H1 (cell line): ENCODE data around the gene PIAS4. TPM values are rescaled to one million over a fixed set of nuclear protein-coding genes. Genes with fewer than 3 reads are reported as not detected.

ENCODE experiments used
- BRCA1 ChIP-seq: IDR thresholded peaks from 2 replicates; pipeline ENCODE4 v1.6.1; 2012; ENCODE audit warnings: low read depth, low read length, improper control_type of control experiment
- CHD2 ChIP-seq: IDR thresholded peaks from 2 replicates; pipeline ENCODE4 v1.6.1; 2012; ENCODE audit warnings: low read length, improper control_type of control experiment
- FOSL1 ChIP-seq: IDR thresholded peaks from 2 replicates; pipeline ENCODE4 v1.6.1; 2011; ENCODE audit warnings: mild to moderate bottlenecking, low read depth, low read length, moderate library complexity; ENCODE audit not compliant: insufficient read depth
- SP1 ChIP-seq: IDR thresholded peaks from 2 replicates; pipeline ENCODE4 v1.6.1; 2011; ENCODE audit warnings: low read depth, low read length
- SP2 ChIP-seq: IDR thresholded peaks from 2 replicates; pipeline ENCODE4 v1.6.1; 2012; ENCODE audit warnings: mild to moderate bottlenecking, low read length, inconsistent platforms
- TBP ChIP-seq: IDR thresholded peaks from 2 replicates; pipeline ENCODE4 v1.6.1; 2011; ENCODE audit warnings: low read depth, low read length, improper control_type of control experiment
- polyA plus RNA-seq, 7 experiments: library from polyadenylated mRNA; depleted of rRNA in 3 of 7; stranded (reverse) in 5 of 7; unstranded in 2 of 7; fragments of >200 nt in 5 of 7; fragments of 200-250 nt in 2 of 7; gene quantifications; 1 replicate in 5 of 7; 2 replicates in 1 of 7; 4 replicates in 1 of 7; pipeline versions ENCODE4 v1.2.1 to v1.2.3, GENCODE V29; 2011 to 2013; ENCODE audit warnings: missing spikeins in 2 of 7, mixed read lengths in 2 of 7
- total RNA-seq: library from RNA; stranded (reverse); fragmentation: NEBNext Ultra II Directional; extraction: Animal tissue kit (Norgen Biotek cat#: 25700); gene quantifications from 2 replicates; pipeline ENCODE4 v1.2.1, GENCODE V29; 2021
- TF ChIP-seq, protein P1 (sequence below): fragments of 300-600 bp; sonication (generic); IDR thresholded peaks from 2 replicates; pipeline ENCODE4 v1.7.1; 2012; ENCODE audit warnings: low read length, moderate library complexity, mild to moderate bottlenecking, inconsistent platforms; ENCODE audit not compliant: insufficient replicate concordance
- TF ChIP-seq, protein P2 (sequence below): IDR thresholded peaks from 2 replicates; pipeline ENCODE4 v1.6.1; 2011; ENCODE audit warnings: low read length, improper control_type of control experiment

PIAS4 gene
- total and polyA plus RNA-seq, 2 of the 8 experiments (the other 6 are each of a cell fraction or from before 2014, with no cell fraction given): 30.2 to 51.4 TPM

DNA sequence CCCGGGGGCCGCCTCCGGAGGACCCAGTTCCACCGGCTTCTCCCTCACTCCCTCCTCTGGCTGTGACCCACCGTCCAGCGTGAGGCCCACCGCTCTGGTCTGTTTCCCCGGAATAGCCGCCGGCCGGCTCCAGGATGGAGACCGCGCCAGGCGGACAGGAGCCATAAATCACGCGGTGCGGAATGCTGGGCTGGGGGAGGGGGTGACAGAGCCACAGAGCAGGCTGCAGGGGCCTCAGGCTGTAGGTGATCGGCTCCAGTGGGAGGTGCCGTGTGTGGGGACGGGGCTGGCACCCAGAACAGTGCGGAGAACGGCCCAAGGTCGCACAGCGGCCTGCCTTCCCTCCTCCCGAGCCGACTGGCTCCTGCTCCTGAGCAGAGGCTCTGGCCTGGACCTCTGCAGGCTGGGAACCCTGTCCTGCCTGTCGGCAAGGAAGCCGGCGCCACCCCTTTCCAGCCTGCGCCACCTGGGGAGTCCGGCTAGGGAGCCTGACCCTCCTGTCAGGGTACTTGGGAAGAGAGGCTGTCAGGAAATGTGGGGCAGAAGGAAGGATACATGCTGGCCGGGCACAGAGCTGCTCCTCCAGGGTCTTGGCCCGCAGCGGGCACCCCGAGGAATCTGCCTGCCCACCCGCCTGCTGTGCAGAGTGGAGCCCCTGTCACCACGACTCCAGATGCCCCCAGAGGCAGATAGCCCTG, 8.3 kb downstream of the PIAS4 start (continued):
- TF ChIP-seq, protein P1, sequence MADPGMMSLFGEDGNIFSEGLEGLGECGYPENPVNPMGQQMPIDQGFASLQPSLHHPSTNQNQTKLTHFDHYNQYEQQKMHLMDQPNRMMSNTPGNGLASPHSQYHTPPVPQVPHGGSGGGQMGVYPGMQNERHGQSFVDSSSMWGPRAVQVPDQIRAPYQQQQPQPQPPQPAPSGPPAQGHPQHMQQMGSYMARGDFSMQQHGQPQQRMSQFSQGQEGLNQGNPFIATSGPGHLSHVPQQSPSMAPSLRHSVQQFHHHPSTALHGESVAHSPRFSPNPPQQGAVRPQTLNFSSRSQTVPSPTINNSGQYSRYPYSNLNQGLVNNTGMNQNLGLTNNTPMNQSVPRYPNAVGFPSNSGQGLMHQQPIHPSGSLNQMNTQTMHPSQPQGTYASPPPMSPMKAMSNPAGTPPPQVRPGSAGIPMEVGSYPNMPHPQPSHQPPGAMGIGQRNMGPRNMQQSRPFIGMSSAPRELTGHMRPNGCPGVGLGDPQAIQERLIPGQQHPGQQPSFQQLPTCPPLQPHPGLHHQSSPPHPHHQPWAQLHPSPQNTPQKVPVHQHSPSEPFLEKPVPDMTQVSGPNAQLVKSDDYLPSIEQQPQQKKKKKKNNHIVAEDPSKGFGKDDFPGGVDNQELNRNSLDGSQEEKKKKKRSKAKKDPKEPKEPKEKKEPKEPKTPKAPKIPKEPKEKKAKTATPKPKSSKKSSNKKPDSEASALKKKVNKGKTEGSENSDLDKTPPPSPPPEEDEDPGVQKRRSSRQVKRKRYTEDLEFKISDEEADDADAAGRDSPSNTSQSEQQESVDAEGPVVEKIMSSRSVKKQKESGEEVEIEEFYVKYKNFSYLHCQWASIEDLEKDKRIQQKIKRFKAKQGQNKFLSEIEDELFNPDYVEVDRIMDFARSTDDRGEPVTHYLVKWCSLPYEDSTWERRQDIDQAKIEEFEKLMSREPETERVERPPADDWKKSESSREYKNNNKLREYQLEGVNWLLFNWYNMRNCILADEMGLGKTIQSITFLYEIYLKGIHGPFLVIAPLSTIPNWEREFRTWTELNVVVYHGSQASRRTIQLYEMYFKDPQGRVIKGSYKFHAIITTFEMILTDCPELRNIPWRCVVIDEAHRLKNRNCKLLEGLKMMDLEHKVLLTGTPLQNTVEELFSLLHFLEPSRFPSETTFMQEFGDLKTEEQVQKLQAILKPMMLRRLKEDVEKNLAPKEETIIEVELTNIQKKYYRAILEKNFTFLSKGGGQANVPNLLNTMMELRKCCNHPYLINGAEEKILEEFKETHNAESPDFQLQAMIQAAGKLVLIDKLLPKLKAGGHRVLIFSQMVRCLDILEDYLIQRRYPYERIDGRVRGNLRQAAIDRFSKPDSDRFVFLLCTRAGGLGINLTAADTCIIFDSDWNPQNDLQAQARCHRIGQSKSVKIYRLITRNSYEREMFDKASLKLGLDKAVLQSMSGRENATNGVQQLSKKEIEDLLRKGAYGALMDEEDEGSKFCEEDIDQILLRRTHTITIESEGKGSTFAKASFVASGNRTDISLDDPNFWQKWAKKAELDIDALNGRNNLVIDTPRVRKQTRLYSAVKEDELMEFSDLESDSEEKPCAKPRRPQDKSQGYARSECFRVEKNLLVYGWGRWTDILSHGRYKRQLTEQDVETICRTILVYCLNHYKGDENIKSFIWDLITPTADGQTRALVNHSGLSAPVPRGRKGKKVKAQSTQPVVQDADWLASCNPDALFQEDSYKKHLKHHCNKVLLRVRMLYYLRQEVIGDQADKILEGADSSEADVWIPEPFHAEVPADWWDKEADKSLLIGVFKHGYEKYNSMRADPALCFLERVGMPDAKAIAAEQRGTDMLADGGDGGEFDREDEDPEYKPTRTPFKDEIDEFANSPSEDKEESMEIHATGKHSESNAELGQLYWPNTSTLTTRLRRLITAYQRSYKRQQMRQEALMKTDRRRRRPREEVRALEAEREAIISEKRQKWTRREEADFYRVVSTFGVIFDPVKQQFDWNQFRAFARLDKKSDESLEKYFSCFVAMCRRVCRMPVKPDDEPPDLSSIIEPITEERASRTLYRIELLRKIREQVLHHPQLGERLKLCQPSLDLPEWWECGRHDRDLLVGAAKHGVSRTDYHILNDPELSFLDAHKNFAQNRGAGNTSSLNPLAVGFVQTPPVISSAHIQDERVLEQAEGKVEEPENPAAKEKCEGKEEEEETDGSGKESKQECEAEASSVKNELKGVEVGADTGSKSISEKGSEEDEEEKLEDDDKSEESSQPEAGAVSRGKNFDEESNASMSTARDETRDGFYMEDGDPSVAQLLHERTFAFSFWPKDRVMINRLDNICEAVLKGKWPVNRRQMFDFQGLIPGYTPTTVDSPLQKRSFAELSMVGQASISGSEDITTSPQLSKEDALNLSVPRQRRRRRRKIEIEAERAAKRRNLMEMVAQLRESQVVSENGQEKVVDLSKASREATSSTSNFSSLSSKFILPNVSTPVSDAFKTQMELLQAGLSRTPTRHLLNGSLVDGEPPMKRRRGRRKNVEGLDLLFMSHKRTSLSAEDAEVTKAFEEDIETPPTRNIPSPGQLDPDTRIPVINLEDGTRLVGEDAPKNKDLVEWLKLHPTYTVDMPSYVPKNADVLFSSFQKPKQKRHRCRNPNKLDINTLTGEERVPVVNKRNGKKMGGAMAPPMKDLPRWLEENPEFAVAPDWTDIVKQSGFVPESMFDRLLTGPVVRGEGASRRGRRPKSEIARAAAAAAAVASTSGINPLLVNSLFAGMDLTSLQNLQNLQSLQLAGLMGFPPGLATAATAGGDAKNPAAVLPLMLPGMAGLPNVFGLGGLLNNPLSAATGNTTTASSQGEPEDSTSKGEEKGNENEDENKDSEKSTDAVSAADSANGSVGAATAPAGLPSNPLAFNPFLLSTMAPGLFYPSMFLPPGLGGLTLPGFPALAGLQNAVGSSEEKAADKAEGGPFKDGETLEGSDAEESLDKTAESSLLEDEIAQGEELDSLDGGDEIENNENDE: no peak
- TF ChIP-seq SP2 (no peak), TBP (no peak), BRCA1 (no peak), CHD2 (no peak), FOSL1 (no peak), SP1 (no peak)
- TF ChIP-seq, protein P2, sequence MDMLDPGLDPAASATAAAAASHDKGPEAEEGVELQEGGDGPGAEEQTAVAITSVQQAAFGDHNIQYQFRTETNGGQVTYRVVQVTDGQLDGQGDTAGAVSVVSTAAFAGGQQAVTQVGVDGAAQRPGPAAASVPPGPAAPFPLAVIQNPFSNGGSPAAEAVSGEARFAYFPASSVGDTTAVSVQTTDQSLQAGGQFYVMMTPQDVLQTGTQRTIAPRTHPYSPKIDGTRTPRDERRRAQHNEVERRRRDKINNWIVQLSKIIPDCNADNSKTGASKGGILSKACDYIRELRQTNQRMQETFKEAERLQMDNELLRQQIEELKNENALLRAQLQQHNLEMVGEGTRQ: no peak
